GM21619 (cell line): ENCODE data around the gene PAK5.

Experiments
- ATAC-seq: cut with Tn5 transposase; IDR thresholded peaks from one replicate; pipeline ENCODE4 v1.9.1; 2021; ENCODE audit not compliant: unreplicated experiment

PAK5 gene

GRCh38 chr20:9501473-9501872, 337.4 kb downstream of the PAK5 start:
- ATAC-seq: no peak

- ATAC-seq: peak; percentile 56
Observed at GRCh38 chr20:9500121-9500520, 338.8 kb downstream of the PAK5 start.

DNA sequence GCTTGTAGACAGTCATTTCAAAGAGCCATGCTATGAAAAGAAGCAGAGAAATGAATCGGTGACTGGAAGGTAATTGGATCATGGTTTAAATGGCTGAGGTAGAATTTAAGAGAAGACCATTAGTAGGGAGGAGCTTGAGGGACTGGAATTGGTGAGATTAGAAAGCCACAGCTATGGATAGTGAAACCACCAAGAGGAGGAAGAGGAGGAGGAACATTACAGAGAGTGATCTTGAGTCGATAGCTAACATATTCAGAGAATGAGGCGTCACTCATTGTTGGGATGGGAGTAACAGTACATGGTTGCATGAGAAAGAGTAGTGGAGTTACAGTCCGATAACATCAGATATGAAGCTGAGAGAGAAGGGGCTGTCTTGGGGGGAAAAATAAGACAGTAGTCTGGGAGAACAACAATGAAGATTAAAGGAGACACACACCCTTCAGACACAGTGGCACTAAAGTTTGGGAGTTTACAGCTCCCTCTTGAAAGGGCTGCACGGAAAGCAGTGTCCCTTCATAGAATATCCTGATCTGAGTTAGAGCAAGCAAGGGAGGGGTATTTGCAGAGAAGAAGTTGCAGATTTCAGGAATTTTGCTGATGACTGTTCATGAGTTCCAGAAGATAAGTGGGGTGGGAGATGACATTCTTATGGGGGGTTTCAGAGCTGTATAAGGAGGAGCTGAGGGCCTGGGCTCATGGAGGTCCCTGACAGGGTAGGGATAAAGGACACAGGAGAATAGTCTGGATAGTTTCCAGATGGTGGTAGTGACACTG, 339.6 kb downstream of the PAK5 start:
- no peak for ATAC-seq

- no peak for ATAC-seq
Observed at GRCh38 chr20:9498322-9498721, 340.6 kb downstream of the PAK5 start.

DNA sequence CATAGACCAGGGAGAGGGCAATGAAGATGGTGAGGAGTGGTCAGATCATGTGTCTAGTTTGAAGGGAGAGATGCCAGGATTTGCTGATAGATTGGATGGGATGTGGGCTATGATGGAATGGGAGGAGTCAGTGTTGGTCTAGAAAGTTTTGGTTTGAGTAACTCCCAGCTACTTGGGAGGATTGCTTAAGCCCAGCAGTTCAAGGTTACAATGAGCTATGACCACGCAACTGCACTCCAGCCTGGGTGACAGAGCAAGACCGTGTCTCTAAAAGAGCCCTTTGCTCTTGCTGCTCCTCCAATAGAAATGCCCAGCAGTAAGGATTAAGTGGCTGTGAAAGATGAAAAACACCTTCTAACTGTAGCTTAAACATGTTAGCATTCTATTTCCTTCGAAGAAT, 342.7 kb downstream of the PAK5 start:
- ATAC-seq: no peak

- ATAC-seq: no peak
Observed at GRCh38 chr20:9495701-9496100, 343.2 kb downstream of the PAK5 start.

DNA sequence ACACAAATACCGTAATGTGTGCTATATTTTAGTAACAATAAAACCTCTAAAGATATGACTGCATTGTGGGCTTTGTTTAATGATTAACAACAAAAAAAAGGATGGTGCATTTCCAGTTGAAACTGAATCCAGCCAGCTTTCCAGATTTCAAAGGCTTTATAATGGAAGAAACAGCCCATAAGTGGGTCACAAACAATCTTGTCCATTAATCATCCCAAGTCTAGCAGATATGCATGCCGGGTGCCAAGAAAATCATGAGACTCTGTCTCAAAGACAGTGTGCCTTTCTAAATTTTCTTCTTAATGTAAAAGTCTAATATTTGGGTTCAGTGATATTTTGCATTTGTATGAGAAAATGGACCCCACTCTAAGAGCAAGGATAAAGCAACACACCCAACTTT, 345.1 kb downstream of the PAK5 start:
- no peak for ATAC-seq

DNA sequence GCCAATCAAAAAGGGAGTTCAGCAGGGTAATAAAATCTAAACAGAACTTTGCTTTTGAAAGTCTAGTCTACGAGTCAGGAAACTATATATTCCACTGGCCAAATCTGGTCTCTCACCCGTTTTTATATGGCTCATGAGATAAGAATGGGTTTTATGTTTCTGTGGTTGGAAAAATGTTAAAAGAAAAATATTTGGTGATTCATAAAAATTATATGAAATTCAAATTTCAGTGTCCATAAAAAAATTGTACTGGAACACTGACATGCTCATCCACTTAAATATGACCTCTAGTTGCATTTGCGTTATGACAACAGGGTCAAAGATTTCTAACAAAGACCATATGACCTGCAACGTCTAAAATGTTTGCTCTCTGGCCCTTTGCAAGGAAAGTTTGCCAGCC, 346.8 kb downstream of the PAK5 start:
- ATAC-seq: no peak

DNA sequence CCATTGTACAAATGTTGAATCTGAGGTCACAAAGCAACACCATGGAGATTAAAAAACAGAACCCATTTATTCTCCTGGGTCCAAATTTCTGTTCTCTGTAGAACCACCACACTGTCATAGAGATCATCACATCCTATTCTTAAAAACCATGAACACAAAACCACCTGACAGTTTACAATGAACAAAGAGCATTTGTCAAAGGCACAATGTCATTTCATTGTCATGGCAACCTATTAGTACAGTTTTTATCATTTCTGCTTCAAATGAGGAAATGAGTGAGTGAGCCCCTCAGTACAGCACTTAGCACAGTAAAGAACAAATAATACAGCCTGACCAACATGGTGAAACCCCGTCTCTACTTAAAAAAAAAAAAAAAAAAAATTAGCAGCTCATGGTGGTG, 347.6 kb downstream of the PAK5 start:
- ATAC-seq: no peak

DNA sequence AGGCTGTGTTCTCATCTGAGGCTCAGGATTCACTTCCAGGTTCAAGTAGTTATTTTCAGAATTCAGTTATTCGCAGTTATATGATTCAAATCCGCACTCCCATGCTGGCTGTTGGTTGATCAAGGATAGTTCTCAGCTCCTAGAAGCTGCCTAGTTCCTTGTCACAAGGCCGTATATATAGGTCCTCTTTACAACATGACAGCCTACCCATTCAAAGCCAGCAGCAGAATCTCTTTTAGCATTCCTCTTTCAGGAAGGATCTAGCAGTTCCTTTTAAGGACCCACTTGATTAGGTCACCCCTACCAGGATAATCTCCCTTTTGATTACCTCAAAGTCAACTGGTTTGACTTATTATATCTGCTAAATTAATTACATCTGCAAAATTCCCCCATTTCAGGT, 348.2 kb downstream of the PAK5 start:
- ATAC-seq: no peak

DNA sequence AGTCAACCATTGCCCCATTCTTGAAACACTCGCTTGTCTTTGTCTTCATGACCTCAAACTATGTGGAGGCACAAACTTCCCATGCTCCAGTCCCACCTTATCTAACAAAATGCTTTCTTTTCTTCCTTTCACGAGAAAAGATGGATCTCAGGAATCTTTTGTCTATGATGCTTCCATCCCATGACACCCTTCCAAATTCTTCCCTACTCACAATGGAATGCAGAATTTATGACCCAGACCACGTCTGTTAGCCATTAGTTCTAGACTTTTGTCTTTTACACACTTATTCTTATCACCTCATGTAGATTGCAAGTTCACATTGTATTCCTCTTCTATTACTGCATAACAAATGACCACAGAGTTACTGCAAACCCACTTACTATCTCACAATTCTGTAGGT, 348.7 kb downstream of the PAK5 start:
- ATAC-seq: no peak

DNA sequence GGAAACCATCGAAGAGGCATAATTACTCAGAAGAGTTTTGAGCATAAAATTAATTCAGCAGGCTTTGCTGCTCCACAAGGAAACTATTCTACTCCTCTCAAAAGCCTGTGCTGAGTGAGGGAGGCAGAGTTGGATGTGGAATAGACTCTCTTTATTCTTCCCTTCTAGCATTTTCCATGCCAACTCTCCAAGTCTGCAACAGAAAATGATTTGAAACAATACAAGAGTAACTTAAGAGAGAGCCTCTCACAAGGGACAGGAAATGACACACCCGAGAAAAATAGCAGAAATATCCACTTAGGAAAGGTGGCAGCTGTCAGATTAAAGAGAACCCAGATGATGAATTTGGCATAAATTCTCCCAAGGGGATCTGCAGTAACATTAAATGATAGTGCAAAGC, 350.8 kb downstream of the PAK5 start:
- no peak for ATAC-seq
